Esophagus muscularis mucosa (tissue), 4 donors: ENCODE data around the gene PLCB2. TPM values are rescaled to one million over a fixed set of nuclear protein-coding genes. Genes with fewer than 3 reads are reported as not detected.

Experiments
- DNase-seq: peaks from one replicate; pipeline ENCODE4 v3.0.0-alpha.2; 2017; ENCODE audit errors: extremely low spot score
- H3K27ac ChIP-seq, 4 donors: fragments of 200-600 bp; sonication (generic); replicated peaks in 1 of 4; 1 replicate in 3 of 4; 2 replicates in 1 of 4; pipeline ENCODE4 v1.5.1; 2016 to 2019; ENCODE audit warnings: mild to moderate bottlenecking in 1 of 4
- H3K27me3 ChIP-seq, 4 donors: fragments of 200-600 bp; sonication (generic); one replicate each; pipeline versions ENCODE4 v1.5.1 to v1.6.0; 2016 to 2019
- H3K36me3 ChIP-seq, 4 donors: fragments of 200-600 bp; sonication (generic); one replicate each; pipeline ENCODE4 v1.5.1; 2016 to 2019
- H3K4me1 ChIP-seq, 4 donors: fragments of 200-600 bp; sonication (generic); one replicate each; pipeline ENCODE4 v1.5.1; 2016 to 2019
- H3K4me3 ChIP-seq, 4 donors: fragments of 200-600 bp; sonication (generic); 1 replicate in 2 of 4; 2 replicates in 2 of 4; pipeline ENCODE4 v1.5.1; 2016 to 2019; ENCODE audit warnings: mild to moderate bottlenecking in 4 of 4, moderate library complexity in 1 of 4
- H3K9me3 ChIP-seq, 4 donors: fragments of 200-600 bp; sonication (generic); 1 replicate in 3 of 4; 2 replicates in 1 of 4; pipeline ENCODE4 v1.5.1; 2016 to 2019
- CTCF ChIP-seq, 3 experiments: fragments of 200-600 bp in 2 of 3; fragments of 450-650 bp in 1 of 3; sonication (generic) in 2 of 3; IDR thresholded peaks; one replicate each; pipeline ENCODE4 v1.5.1; 2017 to 2019; ENCODE audit warnings: antibody characterized with exemption in 3 of 3, mild to moderate bottlenecking in 2 of 3, moderate library complexity in 1 of 3
- EP300 ChIP-seq: sonication (generic); formaldehyde crosslinking; IDR thresholded peaks from one replicate; pipeline ENCODE4 v1.6.1; 2017; ENCODE audit warnings: antibody characterized with exemption
- POLR2A ChIP-seq: fragments of 450-650 bp; IDR thresholded peaks from one replicate; pipeline ENCODE4 v1.6.1; 2017; ENCODE audit warnings: antibody characterized with exemption, moderate library complexity, mild to moderate bottlenecking, low read depth
- POLR2AphosphoS5 ChIP-seq, 2 donors: sonication (generic); formaldehyde crosslinking; IDR thresholded peaks; one replicate each; pipeline ENCODE4 v1.6.1; 2017; ENCODE audit warnings: antibody characterized with exemption in 2 of 2
- WGBS: methylation state at CpG from one replicate; pipeline ENCODE4 v1.1.5; 2018; 5-methylcytosine and 5-hydroxymethylcytosine counted together
- intact Hi-C: fragments of 100-400 bp; cut with DNase I; formaldehyde crosslinking; loops from one replicate; pipeline ENCODE4 v1.15.1; 2023
- total RNA-seq, 4 donors: library from RNA; depleted of rRNA; stranded (reverse); fragments of >200 nt; gene quantifications; one replicate each; pipeline versions ENCODE4 v1.1.0 to v1.2.1, GENCODE V29; 2016

Gene PLCB2
- total RNA-seq, 4 donors from 2014 or later: 5.8 to 13.3 (median 9.7) TPM

GRCh38 chr15:40353697-40354096 is 46.0 kb upstream of the PLCB2 start:
- intact Hi-C loops: loop anchor here (5.0 kb wide), 1 partner anchor 69 kb away; no protein-coding TSS in a partner anchor
- Histone ChIP-seq H3K4me1 (peaks cover 14 to 25% (median 23%) of the 10 kb centered on the region in 4 donors), H3K27me3 (peaks cover 0 to 4% (median 0%) of the 10 kb centered on the region in 4 donors), H3K36me3 (no peaks in the 10 kb centered on the region), H3K4me3 (no peak overlapping the region), H3K27ac (no peak overlapping the region), H3K9me3 (no peaks in the 10 kb centered on the region)
- DNase-seq: no peak
- 86% methylated on average over 5 of the region's 5 CpGs for WGBS
- TF ChIP-seq CTCF (IDR thresholded peaks at IDR 0.05): no peak
- no peak for TF ChIP-seq POLR2A
- no peak for TF ChIP-seq POLR2AphosphoS5 (IDR thresholded peaks at IDR 0.05)
- no peak for TF ChIP-seq EP300

- Histone ChIP-seq H3K9me3 (no peaks in the 10 kb centered on the region), H3K27ac (no peak overlapping the region), H3K4me1 (peaks cover 5 to 14% (median 11%) of the 10 kb centered on the region in 4 donors), H3K27me3 (no peaks in the 10 kb centered on the region), H3K36me3 (no peaks in the 10 kb centered on the region), H3K4me3 (no peak overlapping the region)
- WGBS: 85% methylated on average over 5 of the region's 7 CpGs
- no peak for DNase-seq
- no peak for TF ChIP-seq EP300
- intact Hi-C loops: loop anchor here (5.0 kb wide), 1 partner anchor 70 kb away; no protein-coding TSS in a partner anchor
Observed at GRCh38 chr15:40352281-40352901, 44.7 kb upstream of the PLCB2 start.

GRCh38 chr15:40349163-40349562 is 41.4 kb upstream of the PLCB2 start:
- 98% methylated on average over 5 of the region's 5 CpGs for WGBS
- H3K36me3 ChIP-seq: no peaks in the 10 kb centered on the region
- intact Hi-C loops: no loop called here
- peaks cover 10 to 16% (median 13%) of the 10 kb centered on the region in 4 donors for H3K4me1 ChIP-seq
- TF ChIP-seq EP300 (no peak), CTCF (IDR thresholded peaks at IDR 0.05) (no peak), POLR2A (no peak), POLR2AphosphoS5 (IDR thresholded peaks at IDR 0.05) (no peak)
- H3K9me3 ChIP-seq: no peaks in the 10 kb centered on the region
- H3K4me3 ChIP-seq: no peak overlapping the region
- no peak overlapping the region for H3K27ac ChIP-seq
- no peaks in the 10 kb centered on the region for H3K27me3 ChIP-seq
- DNase-seq: no peak

- Histone ChIP-seq H3K9me3 (no peaks in the 10 kb centered on the region), H3K4me3 (no peak overlapping the region), H3K27me3 (no peaks in the 10 kb centered on the region), H3K36me3 (no peaks in the 10 kb centered on the region), H3K27ac (no peak overlapping the region), H3K4me1 (peaks cover 16 to 17% (median 16%) of the 10 kb centered on the region in 4 donors)
- intact Hi-C loops: no loop called here
- DNase-seq: no peak
- WGBS: 89% methylated on average over 5 of the region's 5 CpGs
- TF ChIP-seq CTCF (IDR thresholded peaks at IDR 0.05) (no peak), POLR2AphosphoS5 (IDR thresholded peaks at IDR 0.05) (no peak), EP300 (no peak)
Observed at GRCh38 chr15:40348474-40348870, 40.7 kb upstream of the PLCB2 start.

DNA sequence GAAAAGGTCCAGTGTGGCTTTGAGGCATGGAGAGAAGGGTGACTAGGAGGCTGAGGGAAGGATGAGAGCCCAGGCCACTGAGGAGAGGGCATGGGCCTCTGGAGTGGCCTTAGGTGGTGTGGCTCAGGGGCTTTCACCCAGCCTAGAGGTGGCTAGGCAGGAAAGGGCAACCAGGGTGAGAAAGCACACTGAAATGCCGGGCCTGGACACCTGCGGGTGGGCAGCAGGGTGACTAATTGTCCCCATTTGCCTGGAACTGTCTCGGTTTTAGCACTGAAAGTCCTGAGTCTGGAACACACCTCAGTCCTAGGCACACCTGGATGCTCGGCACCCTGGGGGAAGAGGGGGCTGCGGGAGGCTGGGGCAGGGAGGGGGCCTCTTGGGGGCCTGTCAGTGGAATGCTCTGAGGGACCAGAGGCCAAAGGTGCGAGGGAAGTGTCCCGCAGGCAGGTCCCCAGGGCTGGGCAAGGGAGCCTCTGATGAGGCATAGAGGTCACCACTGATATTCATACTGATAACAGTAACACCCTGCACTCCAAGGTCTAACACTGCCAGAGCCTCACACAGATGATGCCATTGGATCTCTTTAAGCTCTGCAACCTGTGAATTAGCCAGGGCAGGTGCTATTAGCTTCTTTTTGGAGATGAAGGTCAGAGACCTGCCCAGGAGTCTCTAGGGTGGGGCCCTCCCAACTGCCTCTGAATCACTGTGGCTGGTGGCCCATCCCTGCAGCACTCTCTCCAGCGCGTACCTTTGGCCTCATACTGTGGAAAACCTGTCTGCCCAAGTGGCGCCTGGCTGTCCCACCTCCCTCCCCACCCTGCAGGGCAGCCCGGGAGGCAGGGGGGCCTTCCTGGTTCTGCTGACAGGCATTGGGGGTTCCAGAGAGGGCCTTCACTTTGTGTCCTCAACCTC is 40.1 kb upstream of the PLCB2 start:
- H3K9me3 ChIP-seq: no peaks in the 10 kb centered on the region
- H3K27ac ChIP-seq: no peak overlapping the region

More for the DNA sequence above, 40.1 kb upstream of the PLCB2 start:
- H3K4me1 ChIP-seq: peaks cover 22 to 23% (median 23%) of the 10 kb centered on the region in 4 donors
- DNase-seq: no peak
- H3K27me3 ChIP-seq: no peaks in the 10 kb centered on the region
- no peak overlapping the region for H3K4me3 ChIP-seq
- TF ChIP-seq CTCF (IDR thresholded peaks at IDR 0.05): no peak
- TF ChIP-seq POLR2A: no peak
- TF ChIP-seq EP300: no peak
- TF ChIP-seq POLR2AphosphoS5 (IDR thresholded peaks at IDR 0.05): no peak
- intact Hi-C loops: no loop called here
- no peaks in the 10 kb centered on the region for H3K36me3 ChIP-seq
- 88% methylated on average over 6 of the region's 11 CpGs for WGBS
